Germinal center (tissue), 1 donor: ENCODE results near the gene ZNF559.
"Not testable (repeated sequence)": the region's sequence is repeated elsewhere in the genome, so short reads cannot be mapped to it uniquely, and the experiment has no call there.

Source experiments
- DNase-seq: peaks from one replicate; pipeline ENCODE4 v3.0.0; 2012; ENCODE audit warnings: mixed read lengths, low spot score

ZNF559 gene

GRCh38 chr19:9323919-9324583, at the start of gene ZNF559:
Gene ZNF559, plus strand, starts transcription at chr19:9324179. Its CDS starts 14,371 bp downstream, at chr19:9338550.
- peak; percentile 97 for DNase-seq

GRCh38 chr19:9283485-9283884, 40.5 kb upstream of the ZNF559 start:
- DNase-seq, result not testable (repeated sequence)

GRCh38 chr19:9289231-9289884, 34.6 kb upstream of the ZNF559 start:
- no peak for DNase-seq

GRCh38 chr19:9295411-9295849, 28.5 kb upstream of the ZNF559 start:
- no peak for DNase-seq

- DNase-seq, result no peak
Observed at GRCh38 chr19:9296336-9296735, 27.6 kb upstream of the ZNF559 start.

GRCh38 chr19:9306443-9306842, 17.5 kb upstream of the ZNF559 start:
- DNase-seq, result no peak

GRCh38 chr19:9308091-9308770, 15.7 kb upstream of the ZNF559 start:
- DNase-seq, result no peak

- DNase-seq, result peak; percentile 95
Observed at GRCh38 chr19:9309139-9309973, 14.6 kb upstream of the ZNF559 start, which contains the start of gene ZNF699. Gene ZNF699, minus strand, starts transcription at chr19:9309838. Its CDS starts 4,719 bp downstream, at chr19:9305119.

GRCh38 chr19:9309974-9310446, 14.0 kb upstream of the ZNF559 start:
- DNase-seq, result peak; percentile 81

- no peak for DNase-seq
Observed at GRCh38 chr19:9313756-9314155, 10.2 kb upstream of the ZNF559 start.

GRCh38 chr19:9321338-9321737, 2.6 kb upstream of the ZNF559 start:
- DNase-seq, result no peak

GRCh38 chr19:9321756-9322155, 2.2 kb upstream of the ZNF559 start:
- not testable (repeated sequence) for DNase-seq

GRCh38 chr19:9322201-9322600, 1.8 kb upstream of the ZNF559 start:
- DNase-seq, result not testable (repeated sequence)

- DNase-seq, result no peak
Observed at GRCh38 chr19:9323557-9323918, 441 bp upstream of the ZNF559 start.

GRCh38 chr19:9324584-9324962, 594 bp downstream of the ZNF559 start:
- DNase-seq, result no peak

GRCh38 chr19:9329999-9330398, 6.0 kb downstream of the ZNF559 start:
- no peak for DNase-seq

GRCh38 chr19:9342610-9343304, 18.8 kb downstream of the ZNF559 start:
- DNase-seq, result no peak

GRCh38 chr19:9345005-9345404, 21.0 kb downstream of the ZNF559 start:
- no peak for DNase-seq

- no peak for DNase-seq
Observed at GRCh38 chr19:9348253-9348652, 24.3 kb downstream of the ZNF559 start.

GRCh38 chr19:9348671-9349070, 24.7 kb downstream of the ZNF559 start:
- DNase-seq, result no peak

GRCh38 chr19:9352505-9352904, 28.5 kb downstream of the ZNF559 start:
- DNase-seq, result no peak
